A549 (cell line): ENCODE data around the gene CCDC88B. TPM values are rescaled to one million over a fixed set of nuclear protein-coding genes. Genes with fewer than 3 reads are reported as not detected.

Experiments
- ATAC-seq, 2 experiments: fragments of 200-7000 bp in 1 of 2; fragments of >200 bp in 1 of 2; cut with Nextera tagmentation in 1 of 2; cut with Tn5 transposase in 1 of 2; 3 replicates each; pipeline versions ENCODE4 v1.8.0 to v1.9.1; 2018 to 2020; ENCODE audit warnings: mild to moderate bottlenecking in 1 of 2, moderate library complexity in 1 of 2
- CTCF ChIA-PET: fragments of 300-600 bp; sonication (Branson Sonifier 250); formaldehyde crosslinking; extraction: SDS; loops from one replicate; lab custom pipeline; 2021; ENCODE audit warnings: antibody characterized with exemption, inconsistent platforms; lab: Yijun Ruan, JAX
- POLR2A ChIA-PET: fragments of 350-600 bp; formaldehyde crosslinking; extraction: SDS; loops from one replicate; lab custom pipeline; 2021; ENCODE audit warnings: antibody characterized with exemption, inconsistent platforms; lab: Yijun Ruan, JAX
- DNase-seq, 2 experiments: peaks; one replicate each; pipeline versions ENCODE4 v3.0.0 to v3.0.0-alpha.2; 2011 to 2016; ENCODE audit warnings: low read depth in 1 of 2, low spot score in 1 of 2
- FAIRE-seq: peaks from 2 replicates; lab custom pipeline; 2011; peaks lifted over from hg19 to GRCh38; lab: Jason Lieb, UNC
- H3K27ac ChIP-seq, 2 experiments: fragments of >200 bp; sonication (Bioruptor Twin); formaldehyde crosslinking; 3 replicates each; pipeline ENCODE4 v1.5.1; 2016 to 2017
- H3K4me1 ChIP-seq: fragments of >200 bp; sonication (Bioruptor Twin); formaldehyde crosslinking; 3 replicates; pipeline ENCODE4 v1.6.1; 2016
- H3K4me2 ChIP-seq: fragments of >200 bp; sonication (Bioruptor Twin); formaldehyde crosslinking; 3 replicates; pipeline ENCODE4 v1.6.1; 2016
- H3K4me3 ChIP-seq: fragments of >200 bp; sonication (Bioruptor Twin); formaldehyde crosslinking; 3 replicates; pipeline ENCODE4 v1.5.1; 2016
- H3K9me3 ChIP-seq: fragments of >200 bp; sonication (Bioruptor Twin); formaldehyde crosslinking; 3 replicates; pipeline ENCODE4 v1.6.1; 2016
- CEBPB ChIP-seq, 2 experiments: fragments of >200 bp in 1 of 2; sonication (Bioruptor Twin) in 1 of 2; formaldehyde crosslinking in 1 of 2; IDR thresholded peaks; 2 replicates each; pipeline ENCODE4 v1.6.1; 2012 to 2016
- CHD2 ChIP-seq: fragments of 150-350 bp; IDR thresholded peaks from 2 replicates; pipeline ENCODE4 v1.6.1; 2014; ENCODE audit warnings: low read length; ENCODE audit not compliant: partially characterized antibody
- CHD4 ChIP-seq: fragments of 200-600 bp; sonication (generic); IDR thresholded peaks from 2 replicates; pipeline ENCODE4 v1.6.1; 2016; ENCODE audit warnings: antibody characterized with exemption, mild to moderate bottlenecking, borderline replicate concordance
- EHF ChIP-seq: fragments of 250-450 bp; sonication (Bioruptor Pico); IDR thresholded peaks from 2 replicates; pipeline ENCODE4 v1.5.0; 2020; ENCODE audit warnings: mild to moderate bottlenecking
- ESRRA ChIP-seq: fragments of 150-350 bp; IDR thresholded peaks from 2 replicates; pipeline ENCODE4 v1.6.1; 2014; ENCODE audit warnings: mild to moderate bottlenecking, low read length, borderline replicate concordance
- FOSL2 ChIP-seq, 2 experiments: fragments of 450-650 bp in 1 of 2; fragments of >200 bp in 1 of 2; sonication (Bioruptor Twin) in 1 of 2; formaldehyde crosslinking; IDR thresholded peaks; 2 replicates each; pipeline versions ENCODE4 v1.5.0 to v1.6.1; 2016 to 2020; ENCODE audit warnings: mild to moderate bottlenecking in 1 of 2, moderate library complexity in 1 of 2
- FOXS1 ChIP-seq: fragments of 250-450 bp; sonication (Bioruptor Pico); IDR thresholded peaks from 2 replicates; pipeline ENCODE4 v1.5.0; 2020; ENCODE audit warnings: mild to moderate bottlenecking, moderate library complexity
- GATA3 ChIP-seq: IDR thresholded peaks from 2 replicates; pipeline ENCODE4 v1.6.1; 2012; ENCODE audit warnings: borderline replicate concordance
- JUN ChIP-seq, 2 experiments: fragments of >200 bp; sonication (Bioruptor Twin); formaldehyde crosslinking; IDR thresholded peaks; 2 replicates in 1 of 2; 3 replicates in 1 of 2; pipeline ENCODE4 v1.6.1; 2016 to 2017
- MYC ChIP-seq: IDR thresholded peaks from 2 replicates; pipeline ENCODE4 v1.6.1; 2012; ENCODE audit warnings: mild to moderate bottlenecking, inconsistent platforms, low read length, improper control_type of control experiment, borderline replicate concordance
- NFE2L2 ChIP-seq: fragments of 150-350 bp; conservative IDR thresholded peaks from 2 replicates; pipeline ENCODE4 v1.6.1; 2014; ENCODE audit warnings: low read length
- NR3C1 ChIP-seq: fragments of >200 bp; sonication (Bioruptor Twin); formaldehyde crosslinking; IDR thresholded peaks from 3 replicates; pipeline ENCODE4 v1.6.1; 2017
- PHF8 ChIP-seq: fragments of 200-600 bp; sonication (generic); IDR thresholded peaks from 2 replicates; pipeline ENCODE4 v1.6.1; 2016; ENCODE audit warnings: low read depth, mild to moderate bottlenecking, antibody characterized with exemption, moderate library complexity, borderline replicate concordance
- POLR2A ChIP-seq: IDR thresholded peaks from 2 replicates; pipeline ENCODE4 v1.6.1; 2012; ENCODE audit warnings: mild to moderate bottlenecking, low read length
- POLR2AphosphoS2 ChIP-seq: conservative IDR thresholded peaks from 2 replicates; pipeline ENCODE4 v1.6.1; 2012; ENCODE audit warnings: low read length, improper control_type of control experiment, inconsistent platforms
- RAD21 ChIP-seq, 2 experiments: fragments of >200 bp in 1 of 2; sonication (Bioruptor Twin) in 1 of 2; formaldehyde crosslinking in 1 of 2; IDR thresholded peaks in 1 of 2; conservative IDR thresholded peaks in 1 of 2; 2 replicates in 1 of 2; 3 replicates in 1 of 2; pipeline ENCODE4 v1.6.1; 2012 to 2018; ENCODE audit warnings: inconsistent platforms in 1 of 2
- RARB ChIP-seq: fragments of 250-450 bp; sonication (Bioruptor Pico); IDR thresholded peaks from 2 replicates; pipeline ENCODE4 v1.8.0; 2021; ENCODE audit warnings: mild to moderate bottlenecking, moderate library complexity
- RFX5 ChIP-seq: fragments of 450-650 bp; IDR thresholded peaks from 2 replicates; pipeline ENCODE4 v1.7.1; 2014; ENCODE audit warnings: antibody characterized with exemption, mild to moderate bottlenecking, moderate library complexity
- SMC3 ChIP-seq: fragments of >200 bp; sonication (Bioruptor Twin); formaldehyde crosslinking; IDR thresholded peaks from 3 replicates; pipeline ENCODE4 v1.6.1; 2018; ENCODE audit warnings: inconsistent platforms
- TFCP2L1 ChIP-seq: fragments of 250-450 bp; sonication (Bioruptor Pico); IDR thresholded peaks from 2 replicates; pipeline ENCODE4 v1.5.0; 2021; ENCODE audit warnings: mild to moderate bottlenecking
- TP53 ChIP-seq: fragments of 250-450 bp; sonication (Bioruptor Pico); IDR thresholded peaks from 2 replicates; pipeline ENCODE4 v1.5.0; 2021; ENCODE audit warnings: mild to moderate bottlenecking, moderate library complexity
- ZC3H11A ChIP-seq: fragments of 450-650 bp; IDR thresholded peaks from 2 replicates; pipeline ENCODE4 v1.6.1; 2014; ENCODE audit warnings: antibody characterized with exemption, mild to moderate bottlenecking
- ZFP36 ChIP-seq: fragments of 450-650 bp; IDR thresholded peaks from 2 replicates; pipeline ENCODE4 v1.6.1; 2014; ENCODE audit warnings: borderline replicate concordance; ENCODE audit not compliant: partially characterized antibody
- WGBS: methylation state at CpG from one replicate; pipeline ENCODE4 v1.1.6; 2017; ENCODE audit errors: missing lambda C conversion rate; 5-methylcytosine and 5-hydroxymethylcytosine counted together
- polyA plus RNA-seq, 4 experiments: library from polyadenylated mRNA; depleted of rRNA in 3 of 4; stranded (reverse); fragments of >200 nt; fragmentation: RNase III in 1 of 4; extraction: RNeasy Plus Mini Kit Qiagen cat#74134 plus additional on column Dnase treatment in 1 of 4; gene quantifications; 2 replicates in 3 of 4; 3 replicates in 1 of 4; pipeline ENCODE4 v1.2.3, GENCODE V29; 2011 to 2017
- TF ChIP-seq, protein P1 (sequence below): fragments of 150-350 bp; IDR thresholded peaks from 2 replicates; pipeline ENCODE4 v1.6.1; 2014; ENCODE audit warnings: low read depth, mild to moderate bottlenecking, low read length
- TF ChIP-seq, protein P2 (sequence below): fragments of >200 bp; sonication (Bioruptor Twin); formaldehyde crosslinking; IDR thresholded peaks from 3 replicates; pipeline ENCODE4 v1.6.1; 2016
- TF ChIP-seq, protein P3 (sequence below): fragments of >200 bp; sonication (Bioruptor Twin); formaldehyde crosslinking; IDR thresholded peaks from 3 replicates; pipeline ENCODE4 v1.5.1; 2016
- TF ChIP-seq, protein P4 (sequence below): IDR thresholded peaks from 2 replicates; pipeline ENCODE4 v1.6.1; 2012

Gene CCDC88B
- polyA plus RNA-seq, 2 of the 4 experiments (the other 2 are of a cell fraction) = 4.8 to 8.8 TPM

DNA sequence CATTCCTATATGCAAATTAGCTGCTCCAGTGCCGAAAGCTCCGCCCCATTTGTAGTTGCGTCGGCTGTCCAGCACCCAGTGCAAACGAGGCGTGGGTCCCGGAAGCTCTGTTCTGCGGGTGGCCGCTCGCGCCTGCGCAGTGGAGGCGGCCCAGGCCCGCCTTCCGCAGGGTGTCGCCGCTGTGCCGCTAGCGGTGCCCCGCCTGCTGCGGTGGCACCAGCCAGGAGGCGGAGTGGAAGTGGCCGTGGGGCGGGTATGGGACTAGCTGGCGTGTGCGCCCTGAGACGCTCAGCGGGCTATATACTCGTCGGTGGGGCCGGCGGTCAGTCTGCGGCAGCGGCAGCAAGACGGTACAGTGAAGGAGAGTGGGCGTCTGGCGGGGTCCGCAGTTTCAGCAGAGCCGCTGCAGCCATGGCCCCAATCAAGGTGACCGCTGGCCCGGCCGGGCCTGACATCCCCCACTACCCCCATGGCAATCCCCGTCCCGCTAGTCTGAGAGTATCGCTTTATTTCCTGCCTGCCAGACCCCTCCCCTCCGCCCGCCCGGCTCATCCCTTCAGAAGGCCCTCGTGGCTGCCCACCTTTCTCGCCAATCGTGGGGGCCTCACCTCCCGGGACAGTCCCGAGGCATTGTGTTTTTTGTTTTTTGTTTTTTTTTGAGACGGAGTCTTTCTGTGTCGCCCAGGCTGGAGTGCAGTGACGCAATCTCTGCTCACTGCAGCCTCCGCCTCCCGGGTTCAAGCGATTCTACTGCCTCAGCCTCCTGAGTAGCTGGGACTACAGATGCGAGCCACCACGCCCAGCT is 21.8 kb upstream of the CCDC88B start, which contains the start of gene PRDX5:
Gene PRDX5, plus strand, starts transcription at position 161 of the 805 bp plus-strand sequence. Its CDS starts 95 bp downstream, at position 256.
- no peak for FAIRE-seq
- peak; percentile 75 to 87 for ATAC-seq
- TF ChIP-seq SMC3 (peak; percentile 77), TFCP2L1 (CRISPR knock-in tag) (no peak), NFE2L2 (no peak), ZFP36 (no peak), POLR2AphosphoS2 (no peak), PHF8 (peak; percentile 46; the same call in 1 of the 2 replicates), FOXS1 (CRISPR knock-in tag) (no peak), JUN (IDR thresholded peaks at IDR 0.05) (peak; percentile 7 to 37; a peak in 2 of 5 replicates), TP53 (CRISPR knock-in tag) (no peak), NR3C1 (no peak), ESRRA (no peak), ZC3H11A (no peak), CEBPB (IDR thresholded peaks at IDR 0.05) (peak; percentile 60 to 82; a peak in 3 of 4 replicates), RAD21 (conservative IDR thresholded peaks at IDR 0.05 in 1 of 2, IDR thresholded peaks at IDR 0.05 in 1 of 2) (peak; percentile 69 to 81), RARB (CRISPR knock-in tag) (no peak), CHD4 (no peak), EHF (no peak), RFX5 (no peak), MYC (peak; percentile 45; the same call in 1 of the 2 replicates), POLR2A (peak; percentile 79), GATA3 (no peak), CHD2 (no peak), FOSL2 (IDR thresholded peaks at IDR 0.05) (no peak), FOSL2 (CRISPR knock-in tag; IDR thresholded peaks at IDR 0.05) (no peak)
- TF ChIP-seq, protein P1, sequence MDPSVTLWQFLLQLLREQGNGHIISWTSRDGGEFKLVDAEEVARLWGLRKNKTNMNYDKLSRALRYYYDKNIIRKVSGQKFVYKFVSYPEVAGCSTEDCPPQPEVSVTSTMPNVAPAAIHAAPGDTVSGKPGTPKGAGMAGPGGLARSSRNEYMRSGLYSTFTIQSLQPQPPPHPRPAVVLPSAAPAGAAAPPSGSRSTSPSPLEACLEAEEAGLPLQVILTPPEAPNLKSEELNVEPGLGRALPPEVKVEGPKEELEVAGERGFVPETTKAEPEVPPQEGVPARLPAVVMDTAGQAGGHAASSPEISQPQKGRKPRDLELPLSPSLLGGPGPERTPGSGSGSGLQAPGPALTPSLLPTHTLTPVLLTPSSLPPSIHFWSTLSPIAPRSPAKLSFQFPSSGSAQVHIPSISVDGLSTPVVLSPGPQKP = no peak
- TF ChIP-seq, protein P2, sequence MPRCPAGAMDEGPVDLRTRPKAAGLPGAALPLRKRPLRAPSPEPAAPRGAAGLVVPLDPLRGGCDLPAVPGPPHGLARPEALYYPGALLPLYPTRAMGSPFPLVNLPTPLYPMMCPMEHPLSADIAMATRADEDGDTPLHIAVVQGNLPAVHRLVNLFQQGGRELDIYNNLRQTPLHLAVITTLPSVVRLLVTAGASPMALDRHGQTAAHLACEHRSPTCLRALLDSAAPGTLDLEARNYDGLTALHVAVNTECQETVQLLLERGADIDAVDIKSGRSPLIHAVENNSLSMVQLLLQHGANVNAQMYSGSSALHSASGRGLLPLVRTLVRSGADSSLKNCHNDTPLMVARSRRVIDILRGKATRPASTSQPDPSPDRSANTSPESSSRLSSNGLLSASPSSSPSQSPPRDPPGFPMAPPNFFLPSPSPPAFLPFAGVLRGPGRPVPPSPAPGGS = peak; percentile 46; the same call in 1 of the 3 replicates
- TF ChIP-seq, protein P3, sequence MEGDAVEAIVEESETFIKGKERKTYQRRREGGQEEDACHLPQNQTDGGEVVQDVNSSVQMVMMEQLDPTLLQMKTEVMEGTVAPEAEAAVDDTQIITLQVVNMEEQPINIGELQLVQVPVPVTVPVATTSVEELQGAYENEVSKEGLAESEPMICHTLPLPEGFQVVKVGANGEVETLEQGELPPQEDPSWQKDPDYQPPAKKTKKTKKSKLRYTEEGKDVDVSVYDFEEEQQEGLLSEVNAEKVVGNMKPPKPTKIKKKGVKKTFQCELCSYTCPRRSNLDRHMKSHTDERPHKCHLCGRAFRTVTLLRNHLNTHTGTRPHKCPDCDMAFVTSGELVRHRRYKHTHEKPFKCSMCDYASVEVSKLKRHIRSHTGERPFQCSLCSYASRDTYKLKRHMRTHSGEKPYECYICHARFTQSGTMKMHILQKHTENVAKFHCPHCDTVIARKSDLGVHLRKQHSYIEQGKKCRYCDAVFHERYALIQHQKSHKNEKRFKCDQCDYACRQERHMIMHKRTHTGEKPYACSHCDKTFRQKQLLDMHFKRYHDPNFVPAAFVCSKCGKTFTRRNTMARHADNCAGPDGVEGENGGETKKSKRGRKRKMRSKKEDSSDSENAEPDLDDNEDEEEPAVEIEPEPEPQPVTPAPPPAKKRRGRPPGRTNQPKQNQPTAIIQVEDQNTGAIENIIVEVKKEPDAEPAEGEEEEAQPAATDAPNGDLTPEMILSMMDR = peak; percentile 60
- TF ChIP-seq, protein P4, sequence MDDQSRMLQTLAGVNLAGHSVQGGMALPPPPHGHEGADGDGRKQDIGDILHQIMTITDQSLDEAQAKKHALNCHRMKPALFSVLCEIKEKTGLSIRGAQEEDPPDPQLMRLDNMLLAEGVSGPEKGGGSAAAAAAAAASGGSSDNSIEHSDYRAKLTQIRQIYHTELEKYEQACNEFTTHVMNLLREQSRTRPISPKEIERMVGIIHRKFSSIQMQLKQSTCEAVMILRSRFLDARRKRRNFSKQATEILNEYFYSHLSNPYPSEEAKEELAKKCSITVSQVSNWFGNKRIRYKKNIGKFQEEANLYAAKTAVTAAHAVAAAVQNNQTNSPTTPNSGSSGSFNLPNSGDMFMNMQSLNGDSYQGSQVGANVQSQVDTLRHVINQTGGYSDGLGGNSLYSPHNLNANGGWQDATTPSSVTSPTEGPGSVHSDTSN = no peak
- H3K4me2 ChIP-seq = peak within 1 kb of the TSS; percentile 87
- DNase-seq = peak; percentile 91 to 98
- ChIA-PET CTCF (interaction anchor here (0.6 to 20.7 kb wide), 20 partner anchors 7 to 1531 kb away, joined by 3 to 996 read pairs (median 3); partner anchors contain the start of genes CATSPERZ, CCDC88B, ESRRA and FERMT3), POLR2A (interaction anchor here (0.6 to 2.9 kb wide), 25 partner anchors 9 to 427 kb away, joined by 3 to 50 read pairs (median 7); partner anchors contain the start of genes BAD, CCDC88B, ESRRA and FKBP2)
- peaks cover 14% of the 10 kb centered on the region for H3K4me1 ChIP-seq
- H3K4me3 ChIP-seq = peak within 1 kb of the TSS; percentile 80
- H3K27ac ChIP-seq = peak within 1 kb of the TSS; percentile 97 to 98
- H3K9me3 ChIP-seq = no peaks in the 10 kb centered on the region
- 2% methylated on average over 45 of the region's 61 CpGs for WGBS
